SJSA1 (cell line): ENCODE results near the gene CARD8. TPM values are rescaled to one million over a fixed set of nuclear protein-coding genes. Genes with fewer than 3 reads are reported as not detected.
"Not testable (repeated sequence)": the region's sequence is repeated elsewhere in the genome, so short reads cannot be mapped to it uniquely, and the experiment has no call there.

Experiments
- DNase-seq, 2 experiments: peaks; one replicate each; pipeline ENCODE4 v3.0.0-alpha.2; 2015 to 2020; ENCODE audit warnings: low spot score in 2 of 2, low read depth in 1 of 2
- H3K27ac ChIP-seq: fragments of 250-450 bp; sonication (Bioruptor Pico); 2 replicates; pipeline ENCODE4 v1.5.1; 2020; ENCODE audit warnings: mild to moderate bottlenecking, moderate library complexity
- H3K27me3 ChIP-seq: fragments of 250-450 bp; sonication (Bioruptor Pico); replicated peaks from 2 replicates; pipeline ENCODE4 v1.5.1; 2020; ENCODE audit warnings: mild to moderate bottlenecking, moderate library complexity
- H3K36me3 ChIP-seq: fragments of 250-450 bp; sonication (Bioruptor Pico); 2 replicates; pipeline ENCODE4 v1.5.1; 2020; ENCODE audit warnings: mild to moderate bottlenecking
- H3K4me1 ChIP-seq: fragments of 250-450 bp; sonication (Bioruptor Pico); replicated peaks from 2 replicates; pipeline ENCODE4 v1.6.1; 2021; ENCODE audit warnings: mild to moderate bottlenecking
- H3K4me3 ChIP-seq: fragments of 250-450 bp; sonication (Bioruptor Pico); 2 replicates; pipeline ENCODE4 v1.5.1; 2020; ENCODE audit warnings: mild to moderate bottlenecking
- H3K9me3 ChIP-seq: fragments of 250-450 bp; sonication (Bioruptor Pico); replicated peaks from 2 replicates; pipeline ENCODE4 v1.5.1; 2020; ENCODE audit warnings: mild to moderate bottlenecking
- total RNA-seq: library from RNA; depleted of rRNA; stranded (reverse); fragments of >200 nt; shearing (Covaris generic); gene quantifications from 2 replicates; pipeline ENCODE4 v1.2.3, GENCODE V29; 2014; rRNA removed

CARD8 gene, protein sequence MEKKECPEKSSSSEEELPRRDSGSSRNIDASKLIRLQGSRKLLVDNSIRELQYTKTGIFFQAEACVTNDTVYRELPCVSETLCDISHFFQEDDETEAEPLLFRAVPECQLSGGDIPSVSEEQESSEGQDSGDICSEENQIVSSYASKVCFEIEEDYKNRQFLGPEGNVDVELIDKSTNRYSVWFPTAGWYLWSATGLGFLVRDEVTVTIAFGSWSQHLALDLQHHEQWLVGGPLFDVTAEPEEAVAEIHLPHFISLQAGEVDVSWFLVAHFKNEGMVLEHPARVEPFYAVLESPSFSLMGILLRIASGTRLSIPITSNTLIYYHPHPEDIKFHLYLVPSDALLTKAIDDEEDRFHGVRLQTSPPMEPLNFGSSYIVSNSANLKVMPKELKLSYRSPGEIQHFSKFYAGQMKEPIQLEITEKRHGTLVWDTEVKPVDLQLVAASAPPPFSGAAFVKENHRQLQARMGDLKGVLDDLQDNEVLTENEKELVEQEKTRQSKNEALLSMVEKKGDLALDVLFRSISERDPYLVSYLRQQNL
- total RNA-seq = 24.6 and 25.5 TPM in 2 replicates

DNA sequence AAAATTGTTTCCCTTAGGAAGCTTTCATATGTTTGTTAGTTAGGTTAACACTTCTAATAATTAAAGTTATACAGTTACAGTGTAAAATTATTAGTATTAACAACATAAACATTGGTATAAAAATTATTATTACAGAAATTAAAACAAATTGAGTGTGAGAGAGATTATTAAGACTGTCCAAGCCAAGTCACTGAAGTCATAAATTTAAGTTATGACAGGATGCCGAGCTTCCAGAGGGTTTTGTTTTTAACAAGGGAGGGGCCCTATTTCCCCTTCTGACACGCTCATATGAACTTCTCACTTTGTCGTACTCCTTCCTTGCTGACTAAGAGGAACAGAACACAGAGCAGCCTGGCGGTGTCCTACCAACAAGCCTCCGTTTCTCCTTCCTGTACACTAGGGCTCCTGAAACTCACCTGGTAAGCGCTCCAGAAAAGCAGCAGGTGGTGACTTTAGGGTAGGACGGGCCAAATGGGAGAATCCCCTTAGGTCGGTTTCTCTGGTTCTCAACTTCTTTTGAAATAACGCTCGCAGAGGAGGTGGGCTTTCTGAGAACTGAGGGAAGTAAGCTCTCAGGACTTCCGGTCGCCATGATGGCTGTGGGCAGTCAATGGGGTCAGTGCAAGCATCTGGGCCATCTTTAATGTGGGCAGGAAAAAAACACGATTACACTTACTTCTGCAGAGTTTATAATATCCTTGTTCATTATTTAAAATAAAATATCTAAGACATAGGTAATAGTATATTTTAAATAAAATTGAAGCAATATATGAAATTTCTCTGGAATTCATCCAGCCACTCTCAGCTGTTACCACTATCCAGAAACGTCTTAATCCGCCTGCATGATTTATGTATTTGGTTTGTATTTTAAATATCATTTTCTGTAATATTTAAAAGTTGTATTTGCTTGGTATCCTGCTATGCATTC is at the start of gene CARD8:
Gene CARD8, minus strand, starts transcription at position 537 of the 928 bp plus-strand sequence. CDS start 14,892 bp downstream, outside the sequence.
- peak; percentile 81 to 93 for DNase-seq
- Histone ChIP-seq H3K4me1 (peaks cover 9% of the 10 kb centered on the region; the same call in 1 of the 2 replicates), H3K4me3 (peak within 1 kb of the TSS; percentile 56), H3K27ac (peak within 1 kb of the TSS; percentile 89), H3K27me3 (no peaks in the 10 kb centered on the region), H3K36me3 (no peaks in the 10 kb centered on the region), H3K9me3 (no peaks in the 10 kb centered on the region)

DNA sequence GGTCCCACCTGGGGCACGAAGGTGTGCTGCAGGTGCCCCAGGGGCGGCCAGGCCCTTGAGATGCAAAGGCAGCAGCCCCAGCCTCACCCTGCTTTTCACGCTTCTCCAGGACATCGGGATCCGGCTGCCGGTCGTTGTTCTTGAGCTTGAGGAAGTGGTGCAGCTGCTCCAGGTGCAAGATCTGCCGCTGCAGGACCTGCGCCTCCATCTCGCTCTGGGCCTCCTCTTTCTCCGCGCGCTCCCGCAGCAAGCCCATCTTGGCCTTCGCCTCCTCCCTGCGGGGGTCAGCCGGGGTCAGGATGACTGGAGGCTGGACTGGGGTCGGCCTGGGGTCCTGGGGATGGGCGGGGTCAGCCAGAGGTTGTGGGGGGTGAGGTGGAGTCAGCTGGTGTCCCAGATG is 48.2 kb upstream of the CARD8 start:
- DNase-seq = no peak
- H3K4me3 ChIP-seq = no peak overlapping the region
- no peak overlapping the region for H3K27ac ChIP-seq
- H3K27me3 ChIP-seq = no peaks in the 10 kb centered on the region; the same call in 1 of the 2 replicates
- no peaks in the 10 kb centered on the region for H3K4me1 ChIP-seq
- H3K9me3 ChIP-seq = no peaks in the 10 kb centered on the region
- H3K36me3 ChIP-seq = no peaks in the 10 kb centered on the region

DNA sequence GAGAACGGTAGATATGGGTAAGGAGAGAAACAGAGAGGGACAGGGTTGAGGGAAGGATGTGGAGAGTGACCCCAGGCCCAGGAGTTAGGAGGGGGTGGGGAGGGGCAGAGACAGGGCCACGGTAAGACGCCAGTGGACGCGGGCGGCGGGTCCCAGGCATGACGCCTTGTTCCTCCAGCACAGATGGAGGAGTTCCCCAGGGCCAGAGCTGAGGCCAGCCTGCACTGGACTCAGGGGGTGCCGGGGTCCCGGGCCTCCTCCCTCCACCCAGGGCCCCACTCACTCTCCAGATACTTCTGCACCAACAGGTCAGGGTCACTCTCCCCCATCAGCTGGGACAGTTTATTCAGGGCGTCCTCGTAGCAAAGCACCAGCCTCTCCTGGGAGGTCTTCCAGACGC is 47.7 kb upstream of the CARD8 start:
- Histone ChIP-seq H3K27me3 (no peaks in the 10 kb centered on the region; the same call in 1 of the 2 replicates), H3K36me3 (no peaks in the 10 kb centered on the region), H3K9me3 (no peaks in the 10 kb centered on the region), H3K4me3 (no peak overlapping the region), H3K27ac (no peak overlapping the region), H3K4me1 (no peaks in the 10 kb centered on the region)
- DNase-seq = no peak

DNA sequence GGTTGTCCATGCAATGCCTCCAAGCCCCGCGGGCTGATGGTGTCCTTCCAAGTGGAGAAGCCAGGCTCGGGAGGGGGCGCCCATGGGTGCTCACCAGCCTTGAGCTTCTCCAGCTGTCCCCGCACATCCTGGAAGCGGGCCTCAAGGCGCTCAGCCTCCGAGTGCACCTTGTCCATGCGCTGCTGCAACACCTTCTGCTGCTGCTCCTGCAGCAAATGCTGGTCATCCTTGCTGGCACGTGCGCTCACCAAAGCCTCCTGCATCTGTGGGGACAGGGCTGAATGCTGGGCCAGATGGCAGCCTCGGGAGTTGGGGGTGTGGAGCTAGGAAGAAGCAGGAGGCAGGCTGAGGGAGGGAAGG is 46.9 kb upstream of the CARD8 start:
- no peaks in the 10 kb centered on the region; the same call in 1 of the 2 replicates for H3K27me3 ChIP-seq
- H3K36me3 ChIP-seq = no peaks in the 10 kb centered on the region
- H3K27ac ChIP-seq = no peak overlapping the region
- H3K4me3 ChIP-seq = no peak overlapping the region
- no peaks in the 10 kb centered on the region for H3K9me3 ChIP-seq
- no peaks in the 10 kb centered on the region for H3K4me1 ChIP-seq
- DNase-seq = no peak

DNA sequence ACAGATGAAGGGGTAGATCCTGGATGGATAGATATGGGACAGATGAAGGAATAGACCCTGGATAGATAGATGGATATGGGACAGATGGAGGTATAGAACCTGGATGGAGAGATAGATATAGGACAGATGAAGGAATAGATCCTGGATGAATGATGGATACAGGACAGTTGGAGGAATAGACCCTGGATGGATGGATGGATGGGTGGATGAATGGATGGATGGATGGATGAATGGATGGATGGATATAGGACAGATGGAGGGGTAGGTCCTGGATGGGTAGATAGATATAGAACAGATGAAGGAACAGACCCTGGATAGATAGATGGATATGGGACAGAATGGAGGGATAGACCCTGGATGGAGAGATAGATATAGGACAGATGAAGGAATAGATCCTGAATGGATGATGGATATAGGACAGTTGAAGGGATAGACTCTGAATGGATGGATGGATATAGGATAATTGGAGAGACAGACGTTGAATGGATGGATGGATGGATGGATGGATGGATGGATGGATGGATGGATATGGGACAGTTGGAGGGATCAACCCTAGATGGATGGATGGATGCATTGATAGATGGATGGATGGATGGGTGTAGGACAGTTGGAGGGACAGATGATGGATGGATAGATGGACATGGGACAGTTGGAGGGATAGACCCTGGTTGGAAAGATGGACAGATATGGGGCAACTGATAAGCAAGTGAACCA is 46.3 kb upstream of the CARD8 start:
- H3K27me3 ChIP-seq = no peaks in the 10 kb centered on the region; the same call in 1 of the 2 replicates
- H3K9me3 ChIP-seq = no peaks in the 10 kb centered on the region
- no peak for DNase-seq
- no peaks in the 10 kb centered on the region for H3K36me3 ChIP-seq
- H3K4me3 ChIP-seq = no peak overlapping the region
- H3K4me1 ChIP-seq = no peaks in the 10 kb centered on the region
- no peak overlapping the region for H3K27ac ChIP-seq

DNA sequence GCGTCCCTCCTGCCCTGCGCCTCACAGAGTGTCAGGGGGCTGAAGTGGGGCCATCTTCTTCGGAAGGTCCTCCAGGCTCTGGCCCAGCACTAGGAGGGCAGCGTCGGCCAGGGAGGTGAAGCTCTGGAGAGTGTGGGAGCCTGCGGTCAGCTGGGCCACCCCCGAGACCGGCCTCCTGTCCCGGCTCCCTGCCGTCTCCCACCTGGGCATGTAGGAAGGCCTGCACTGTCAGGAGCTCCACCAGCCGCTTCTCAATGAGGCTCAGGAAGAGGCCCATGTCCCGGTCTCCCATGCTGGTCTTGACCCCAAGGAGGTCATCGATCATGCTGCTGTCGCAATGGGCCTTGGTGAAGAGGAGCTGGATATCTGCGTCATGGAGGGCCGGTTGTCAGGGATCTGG is 42.3 kb upstream of the CARD8 start:
- no peak overlapping the region for H3K27ac ChIP-seq
- DNase-seq = no peak
- H3K9me3 ChIP-seq = no peaks in the 10 kb centered on the region
- H3K4me1 ChIP-seq = peaks cover 1% of the 10 kb centered on the region; the same call in 1 of the 2 replicates
- H3K36me3 ChIP-seq = no peaks in the 10 kb centered on the region
- no peak overlapping the region for H3K4me3 ChIP-seq
- H3K27me3 ChIP-seq = no peaks in the 10 kb centered on the region

DNA sequence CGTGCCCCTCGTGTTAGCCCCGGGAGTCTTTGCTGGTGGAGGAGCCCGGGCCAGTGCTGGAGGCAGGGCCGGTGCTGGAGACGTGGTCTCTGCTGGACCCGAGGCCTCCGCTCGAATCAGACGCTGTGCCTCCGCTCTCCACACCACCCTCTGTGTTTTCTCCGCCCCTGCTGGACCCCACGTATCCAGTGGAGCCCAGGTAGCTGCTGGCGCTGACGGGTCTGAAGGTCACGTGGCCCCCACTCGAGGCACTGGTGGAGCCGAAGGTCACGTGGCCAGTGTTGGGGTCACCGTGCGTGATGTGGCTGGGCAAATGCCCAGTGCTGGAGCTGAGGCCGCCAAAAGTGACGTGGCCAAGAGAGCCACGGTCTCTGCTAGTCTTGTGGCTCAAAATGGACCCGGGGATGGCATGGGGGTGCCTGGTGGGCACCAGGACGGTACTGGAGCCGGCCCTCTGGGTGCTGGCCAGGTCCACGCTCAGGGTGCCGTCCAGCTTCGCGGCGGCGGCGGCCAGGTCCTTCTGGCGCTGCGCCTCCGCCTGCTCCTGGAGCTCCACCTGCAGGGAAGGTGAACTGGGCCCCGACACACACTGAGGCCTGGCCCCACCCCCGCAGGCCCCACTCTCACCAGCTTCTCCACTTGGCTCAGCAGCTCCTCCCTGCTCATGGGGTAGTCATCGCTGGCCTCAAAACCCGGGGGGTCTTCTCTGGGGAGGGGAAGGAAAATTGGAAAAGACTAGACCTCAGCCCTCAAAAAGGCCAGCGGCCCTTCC is 41.4 kb upstream of the CARD8 start:
- Histone ChIP-seq H3K27me3 (no peaks in the 10 kb centered on the region), H3K9me3 (no peaks in the 10 kb centered on the region), H3K4me3 (no peak overlapping the region), H3K27ac (no peak overlapping the region), H3K36me3 (no peaks in the 10 kb centered on the region), H3K4me1 (peaks cover 6% of the 10 kb centered on the region)
- DNase-seq = no peak

DNA sequence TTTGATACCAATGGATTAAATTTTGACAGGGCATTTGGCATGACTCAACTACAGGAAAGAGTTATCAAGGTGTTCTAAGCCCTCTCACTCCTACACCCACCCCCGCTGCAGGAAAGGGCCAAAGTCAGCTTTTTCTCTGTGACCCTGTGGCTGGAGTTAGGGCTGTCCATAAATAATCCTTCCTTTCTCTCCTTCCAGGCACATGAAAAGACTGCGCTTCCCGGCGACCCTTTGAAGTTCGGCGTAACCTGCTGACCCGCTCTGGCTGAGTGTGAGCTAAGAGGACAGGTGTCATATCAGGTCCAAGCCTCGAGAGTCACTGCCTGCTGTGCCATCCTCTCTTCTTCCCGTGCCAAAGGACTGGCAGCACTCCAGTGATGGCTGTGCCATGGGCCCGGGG is 39.7 kb upstream of the CARD8 start:
- Histone ChIP-seq H3K9me3 (no peaks in the 10 kb centered on the region), H3K36me3 (no peaks in the 10 kb centered on the region), H3K27me3 (no peaks in the 10 kb centered on the region), H3K4me1 (peaks cover 11% of the 10 kb centered on the region), H3K4me3 (no peak overlapping the region), H3K27ac (no peak overlapping the region)
- DNase-seq = no peak

DNA sequence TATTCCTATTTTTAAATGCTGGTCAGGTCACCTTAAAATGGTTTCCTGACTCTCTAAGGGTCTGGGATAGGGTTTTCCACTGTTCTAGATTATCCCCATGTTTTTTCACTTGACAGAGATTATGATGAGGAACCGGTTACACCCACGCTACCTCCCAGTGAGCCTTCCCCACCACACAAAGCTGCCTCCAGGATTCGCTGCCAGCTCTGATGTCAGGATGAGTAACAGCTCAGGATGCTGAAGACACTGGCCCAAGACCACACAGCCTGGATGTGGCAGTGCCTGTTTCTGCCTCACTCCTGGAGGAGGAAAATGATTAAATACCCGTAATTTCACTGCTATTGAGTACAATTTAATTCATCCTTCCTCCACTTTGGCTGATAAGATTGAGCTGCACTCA is 37.1 kb upstream of the CARD8 start:
- H3K27me3 ChIP-seq = no peaks in the 10 kb centered on the region
- DNase-seq = peak; percentile 17 to 65
- no peak overlapping the region for H3K27ac ChIP-seq
- H3K9me3 ChIP-seq = no peaks in the 10 kb centered on the region
- peaks cover 11% of the 10 kb centered on the region for H3K4me1 ChIP-seq
- H3K36me3 ChIP-seq = no peaks in the 10 kb centered on the region
- H3K4me3 ChIP-seq = no peak overlapping the region

DNA sequence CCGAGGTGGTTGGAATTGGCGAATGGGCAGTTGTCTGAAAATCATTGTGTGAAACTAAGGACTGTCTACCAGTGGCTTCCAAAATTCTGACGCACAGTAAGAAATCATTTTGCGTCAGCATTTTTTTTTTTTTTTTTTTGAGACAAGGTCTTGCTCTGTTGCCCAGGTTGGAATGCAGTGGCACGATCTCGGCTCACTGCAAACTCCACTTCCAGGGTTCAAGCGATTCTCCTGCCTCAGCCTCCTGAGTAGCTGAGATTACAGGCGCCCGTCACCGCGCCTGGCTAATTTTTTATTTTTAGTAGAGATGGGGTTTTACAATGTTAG is 35.7 kb upstream of the CARD8 start:
- H3K27ac ChIP-seq, H3K36me3 ChIP-seq, H3K27me3 ChIP-seq, H3K4me3 ChIP-seq, H3K9me3 ChIP-seq, DNase-seq: not testable (repeated sequence)
- peaks cover 11% of the 10 kb centered on the region for H3K4me1 ChIP-seq

DNA sequence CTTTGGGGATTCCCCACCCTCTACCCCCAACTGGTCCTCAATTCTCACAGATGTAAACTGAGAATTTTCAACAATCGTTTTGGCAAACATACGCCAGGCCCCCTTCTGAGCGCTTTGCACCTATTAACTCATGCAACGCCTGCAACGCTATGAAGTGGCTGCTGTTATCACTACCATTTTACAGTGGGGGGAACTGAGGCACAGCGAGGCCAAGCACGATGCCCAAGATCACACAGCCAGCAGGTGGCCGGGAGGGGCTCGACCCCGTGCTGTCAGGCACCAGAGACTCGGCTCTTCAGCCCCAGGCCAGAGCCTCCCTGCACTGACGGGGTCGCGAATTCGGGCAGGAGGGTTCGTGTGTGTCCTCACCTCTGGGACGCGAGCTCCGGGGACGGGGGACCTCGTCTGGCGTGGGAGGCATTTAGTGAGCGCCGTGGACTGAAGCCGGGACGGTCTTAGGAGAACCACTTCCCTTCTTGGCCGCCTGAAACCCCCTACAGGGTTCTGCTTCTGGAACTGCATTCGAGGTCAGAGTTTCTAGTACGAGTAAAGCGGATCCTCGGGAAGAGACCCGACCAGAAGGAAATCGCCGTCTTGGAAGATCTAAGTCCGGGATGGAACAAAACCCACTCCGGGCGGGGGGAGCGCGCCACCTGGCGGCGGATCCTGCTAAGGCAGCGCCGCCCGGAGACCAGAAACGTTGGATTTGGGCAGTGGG is 35.2 kb upstream of the CARD8 start:
- H3K27ac ChIP-seq = no peak overlapping the region
- H3K4me1 ChIP-seq = peaks cover 11% of the 10 kb centered on the region
- peak overlapping the region; percentile 29 for H3K4me3 ChIP-seq
- peak; percentile 68 to 75 for DNase-seq
- H3K9me3 ChIP-seq = no peaks in the 10 kb centered on the region
- H3K27me3 ChIP-seq = no peaks in the 10 kb centered on the region
- H3K36me3 ChIP-seq = no peaks in the 10 kb centered on the region

DNA sequence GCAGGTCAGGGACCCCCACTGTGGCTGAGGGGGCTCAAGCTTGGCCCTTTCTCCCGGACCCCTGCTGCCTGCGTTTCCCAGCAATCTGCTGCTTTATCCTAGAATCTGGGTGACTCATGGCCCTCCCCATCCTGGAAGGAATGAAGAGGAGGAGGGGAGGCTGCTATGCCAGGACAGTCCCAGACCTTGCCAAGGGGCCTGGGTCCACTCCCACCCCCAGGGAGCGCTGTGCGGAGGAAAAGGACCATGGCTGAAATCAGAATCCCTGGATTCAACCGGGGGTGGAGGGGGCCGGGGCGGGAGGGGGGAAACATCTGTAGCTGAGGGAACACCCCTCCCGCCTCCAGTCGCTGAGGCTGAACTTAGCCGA is 34.7 kb upstream of the CARD8 start:
- H3K36me3 ChIP-seq = no peaks in the 10 kb centered on the region
- H3K9me3 ChIP-seq = no peaks in the 10 kb centered on the region
- DNase-seq = peak; percentile 39 to 64
- H3K27me3 ChIP-seq = no peaks in the 10 kb centered on the region
- H3K4me1 ChIP-seq = peaks cover 11% of the 10 kb centered on the region
- H3K4me3 ChIP-seq = no peak overlapping the region
- H3K27ac ChIP-seq = no peak overlapping the region
